PC-3 (cell line): ENCODE data around the gene EPHA1. TPM values are rescaled to one million over a fixed set of nuclear protein-coding genes. Genes with fewer than 3 reads are reported as not detected.
A peak's percentile ranks its signal among the peaks of the same experiment; 100 is the strongest.

Source experiments
- ATAC-seq: fragments of 200-7000 bp; cut with Tn5 transposase; 2 replicates; pipeline ENCODE4 v1.9.1; 2020; ENCODE audit warnings: mild to moderate bottlenecking, moderate library complexity
- BruUV-seq: library from RNA; stranded (reverse); fragments of 400-500 nt; replicated peaks from 2 replicates; lab custom pipeline; 2021; lab: Mats Ljungman, UMichigan
- CTCF ChIA-PET: fragments of 300-600 bp; sonication (Branson Sonifier 250); formaldehyde crosslinking; loops from one replicate; lab custom pipeline; 2022; ENCODE audit warnings: antibody characterized with exemption; lab: Charles Lee
- POLR2A ChIA-PET: fragments of 300-600 bp; sonication (Branson Sonifier 250); formaldehyde crosslinking; loops from one replicate; lab custom pipeline; 2022; ENCODE audit warnings: antibody characterized with exemption; ENCODE audit not compliant: unreplicated experiment; lab: Charles Lee
- DNase-seq: peaks from one replicate; pipeline ENCODE4 v3.0.0-alpha.2; 2015
- H2AFZ ChIP-seq: fragments of 300-600 bp; sonication (generic); 2 replicates; pipeline ENCODE4 v1.6.0; 2016; ENCODE audit warnings: antibody characterized with exemption, low read length
- H3F3A ChIP-seq: fragments of 300-600 bp; sonication (generic); one replicate; pipeline ENCODE4 v1.6.0; 2017; ENCODE audit warnings: antibody characterized with exemption, low read length, control low read depth, mild to moderate bottlenecking; ENCODE audit not compliant: unreplicated experiment
- H3K27ac ChIP-seq: fragments of 300-600 bp; sonication (generic); 2 replicates; pipeline ENCODE4 v1.5.1; 2016; ENCODE audit warnings: mild to moderate bottlenecking, low read length
- H3K27me3 ChIP-seq: fragments of 300-600 bp; sonication (generic); 2 replicates; pipeline ENCODE4 v1.6.1; 2016; ENCODE audit warnings: low read length, mixed read lengths
- H3K36me3 ChIP-seq: fragments of 300-600 bp; sonication (generic); 2 replicates; pipeline ENCODE4 v1.6.1; 2016; ENCODE audit warnings: low read depth, mixed run types, low read length, mixed read lengths
- H3K4me1 ChIP-seq: fragments of 300-600 bp; sonication (generic); 2 replicates; pipeline ENCODE4 v1.5.1; 2016; ENCODE audit warnings: low read length; ENCODE audit not compliant: insufficient read depth
- H3K4me2 ChIP-seq: fragments of 300-600 bp; sonication (generic); 2 replicates; pipeline ENCODE4 v1.6.0; 2016; ENCODE audit warnings: low read length
- H3K4me3 ChIP-seq: fragments of 300-600 bp; sonication (generic); 2 replicates; pipeline ENCODE4 v1.5.1; 2016; ENCODE audit warnings: mild to moderate bottlenecking, low read length, mixed read lengths
- H3K79me2 ChIP-seq: fragments of 300-600 bp; sonication (generic); 2 replicates; pipeline ENCODE4 v1.6.1; 2017; ENCODE audit warnings: low read length, mixed read lengths
- H3K9ac ChIP-seq: fragments of 300-600 bp; sonication (generic); 2 replicates; pipeline ENCODE4 v1.6.0; 2016; ENCODE audit warnings: mild to moderate bottlenecking, low read length
- H3K9me2 ChIP-seq: fragments of 300-600 bp; sonication (generic); replicated peaks from 2 replicates; pipeline ENCODE4 v1.6.1; 2016; ENCODE audit warnings: mixed run types, low read length, mixed read lengths
- H3K9me3 ChIP-seq: fragments of 300-600 bp; sonication (generic); 2 replicates; pipeline ENCODE4 v1.6.1; 2016; ENCODE audit warnings: low read length, mixed read lengths
- H4K20me1 ChIP-seq: fragments of 300-600 bp; sonication (generic); 2 replicates; pipeline ENCODE4 v1.6.1; 2016; ENCODE audit warnings: low read length, mixed read lengths
- CTCF ChIP-seq: fragments of 300-600 bp; sonication (generic); conservative IDR thresholded peaks from 2 replicates; pipeline ENCODE4 v1.5.1; 2017; ENCODE audit warnings: antibody characterized with exemption, low read depth, mild to moderate bottlenecking, low read length
- EZH2 ChIP-seq: fragments of 300-600 bp; sonication (generic); IDR thresholded peaks from one replicate; pipeline ENCODE4 v1.6.1; 2017; ENCODE audit warnings: antibody characterized with exemption, mild to moderate bottlenecking, low read length; ENCODE audit not compliant: unreplicated experiment
- EZH2phosphoT487 ChIP-seq: fragments of 300-600 bp; sonication (generic); IDR thresholded peaks from 2 replicates; pipeline ENCODE4 v1.6.1; 2018; ENCODE audit warnings: mild to moderate bottlenecking, antibody characterized with exemption, low read length, borderline replicate concordance
- intact Hi-C: fragments of 100-400 bp; cut with micrococcal nuclease; formaldehyde crosslinking; loops from 2 replicates; pipeline ENCODE4 v1.9.0; 2023
- total RNA-seq: library from RNA; depleted of rRNA; stranded (reverse); fragments of >200 nt; gene quantifications from 2 replicates; pipeline ENCODE4 v1.2.3, GENCODE V29; 2014

Gene EPHA1
- total RNA-seq, 1 experiment from 2014 or later = 46.4 TPM

- Histone ChIP-seq H3K4me3 (peak overlapping the region; percentile 95), H3K9me2 (no peaks in the 10 kb centered on the region), H3K27ac (peak overlapping the region; percentile 40), H4K20me1 (no peaks in the 10 kb centered on the region), H2AFZ (peak overlapping the region; percentile 66), H3K9me3 (no peaks in the 10 kb centered on the region), H3K9ac (peak overlapping the region; percentile 65), H3K27me3 (no peaks in the 10 kb centered on the region), H3F3A (no peaks in the 10 kb centered on the region), H3K4me1 (peaks cover 24% of the 10 kb centered on the region), H3K36me3 (peaks cover 3% of the 10 kb centered on the region; the same call in 1 of the 2 replicates), H3K79me2 (peaks cover 20% of the 10 kb centered on the region), H3K4me2 (peak overlapping the region; percentile 96)
- DNase-seq (no peak), ATAC-seq (peak; percentile 19)
- intact Hi-C loops = no loop called here
- CTCF ChIA-PET = interaction anchor here (0.5 to 1.4 kb wide), 5 partner anchors 9 to 430 kb away, joined by 3 to 4 read pairs (median 4); no protein-coding TSS in a partner anchor
- no TSS peak for BruUV-seq
- POLR2A ChIA-PET = interaction anchor here (0.6 kb wide), 1 partner anchor 187 kb away, joined by 6 read pairs; no protein-coding TSS in a partner anchor
- TF ChIP-seq EZH2 (no peak), CTCF (no peak), EZH2phosphoT487 (no peak)
Observed at GRCh38 chr7:143408252-143408685, 387 bp downstream of the EPHA1 start.

DNA sequence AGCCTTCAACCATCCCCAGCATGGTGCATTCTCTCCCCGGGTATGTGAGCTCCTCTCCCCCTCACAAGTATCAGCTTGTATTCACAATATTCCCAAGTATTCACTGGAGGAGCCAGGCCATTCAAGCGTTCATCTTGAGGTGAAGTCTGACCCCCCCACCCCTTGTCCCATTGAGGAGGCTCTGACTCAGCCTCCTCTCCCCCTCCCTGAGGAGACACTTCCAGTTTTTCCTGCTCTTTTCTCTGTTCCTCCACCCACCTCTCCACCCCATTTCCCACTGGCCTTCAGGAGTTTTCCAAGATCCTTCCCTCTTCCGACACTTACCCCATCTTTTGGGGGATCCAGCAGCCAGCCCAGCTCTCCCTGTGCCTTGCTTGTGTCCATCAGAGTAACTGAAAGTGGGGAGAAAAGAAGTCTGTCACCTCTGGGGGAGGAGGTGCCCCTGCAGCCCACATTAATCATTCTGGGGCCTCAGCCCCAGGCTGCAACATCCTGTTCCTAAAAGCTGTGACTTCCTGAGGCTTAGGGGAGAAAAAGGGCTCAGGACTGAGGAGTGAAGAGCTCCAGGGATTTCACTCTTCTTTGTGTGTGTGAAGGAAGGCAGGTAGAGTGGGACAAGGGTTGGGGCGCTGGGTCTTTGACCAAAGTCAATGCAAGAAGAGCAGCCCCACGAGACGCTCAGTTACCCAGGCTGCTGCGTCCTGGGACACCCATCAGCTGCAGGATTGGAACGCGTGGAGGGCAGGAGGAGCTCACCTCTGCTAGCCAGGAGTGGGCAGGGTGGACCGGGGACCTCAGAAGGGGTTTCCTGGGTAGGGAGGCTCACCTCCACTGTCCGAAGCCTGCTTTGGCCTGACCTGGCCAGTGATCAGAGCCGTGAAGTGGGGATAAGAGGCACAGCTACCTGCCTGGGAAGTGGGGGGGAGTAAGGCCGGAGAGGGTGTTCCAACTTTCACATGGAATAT is 1.1 kb downstream of the EPHA1 start:
- Histone ChIP-seq H3K4me1 (peaks cover 24% of the 10 kb centered on the region), H3K4me2 (peak overlapping the region; percentile 96), H3K9me3 (no peaks in the 10 kb centered on the region), H3K9ac (peak overlapping the region; percentile 65), H3K27me3 (no peaks in the 10 kb centered on the region), H4K20me1 (no peaks in the 10 kb centered on the region), H3K9me2 (no peaks in the 10 kb centered on the region), H3K79me2 (peaks cover 20% of the 10 kb centered on the region), H3K36me3 (peaks cover 3% of the 10 kb centered on the region; the same call in 1 of the 2 replicates), H2AFZ (peak overlapping the region; percentile 66), H3K27ac (peak overlapping the region; percentile 40), H3K4me3 (peak overlapping the region; percentile 95), H3F3A (no peaks in the 10 kb centered on the region)
- intact Hi-C loops = no loop called here
- TF ChIP-seq CTCF = no peak
- no peak for TF ChIP-seq EZH2
- TF ChIP-seq EZH2phosphoT487 = no peak
- no TSS peak for BruUV-seq
- POLR2A ChIA-PET = interaction anchor here (0.6 kb wide), 2 partner anchors 61 to 186 kb away, joined by 5 to 6 read pairs; no protein-coding TSS in a partner anchor
- CTCF ChIA-PET = interaction anchor here (0.6 to 1.4 kb wide), 2 partner anchors 144 to 192 kb away, joined by 3 to 4 read pairs; partner anchors contain the start of gene GSTK1
- ATAC-seq = peak; percentile 29
- DNase-seq = peak; percentile 68
